COLO668 (cell line): ENCODE data around the gene UBE2D2.
"Not testable (repeated sequence)": the region's sequence is repeated elsewhere in the genome, so short reads cannot be mapped to it uniquely, and the experiment has no call there.

ENCODE experiments used
- DNase-seq: peaks from one replicate; lab custom pipeline; 2025; ENCODE audit not compliant: unreplicated experiment; lab: John Stamatoyannopoulos, UW

UBE2D2 gene

DNA sequence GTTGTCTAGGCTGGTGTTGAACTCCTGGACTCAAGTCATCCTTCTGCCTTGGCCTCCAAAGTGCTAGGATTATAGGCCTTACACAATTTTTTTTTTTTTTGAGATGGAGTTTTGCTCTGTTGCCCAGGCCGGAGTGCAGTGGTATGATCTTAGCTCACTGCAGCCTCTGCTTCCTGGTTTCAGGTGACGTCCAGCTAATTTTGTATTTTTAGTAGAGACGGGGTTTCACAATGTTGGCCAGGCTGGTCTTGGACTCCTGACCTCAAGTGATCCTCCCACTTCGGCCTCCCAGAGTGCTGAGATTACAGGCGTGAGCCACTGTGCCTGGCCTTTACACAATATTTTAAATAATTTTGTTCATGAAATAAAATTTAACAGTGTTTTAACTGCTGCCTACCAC, 21.0 kb downstream of the UBE2D2 start:
- DNase-seq, result not testable (repeated sequence)

- DNase-seq, result no peak
Observed at GRCh38 chr5:139584137-139584536, 23.0 kb downstream of the UBE2D2 start.

GRCh38 chr5:139588116-139588515, 27.0 kb downstream of the UBE2D2 start:
- not testable (repeated sequence) for DNase-seq

GRCh38 chr5:139588962-139589361, 27.8 kb downstream of the UBE2D2 start:
- no peak for DNase-seq

DNA sequence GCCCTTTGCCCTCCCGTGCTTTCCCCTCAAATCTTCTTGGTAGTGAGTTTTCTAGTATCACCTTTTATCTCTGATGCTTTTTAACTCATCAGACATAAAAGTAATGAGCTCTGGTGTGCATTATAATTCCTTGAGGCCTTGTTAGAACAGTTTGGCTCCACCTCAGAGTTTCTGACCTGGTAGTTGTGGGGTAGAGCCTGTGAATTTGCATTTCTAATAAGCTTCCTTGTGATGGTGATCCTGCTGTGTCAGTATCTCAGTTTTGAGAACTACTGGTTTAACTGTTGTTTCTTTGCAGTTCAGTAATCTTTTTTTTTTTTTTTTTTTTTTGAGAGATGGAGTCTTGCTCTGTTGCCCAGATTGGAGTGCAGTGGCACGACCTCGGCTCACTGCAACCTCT, 31.1 kb downstream of the UBE2D2 start:
- DNase-seq, result no peak

GRCh38 chr5:139593076-139593475, 31.9 kb downstream of the UBE2D2 start:
- DNase-seq, result not testable (repeated sequence)

DNA sequence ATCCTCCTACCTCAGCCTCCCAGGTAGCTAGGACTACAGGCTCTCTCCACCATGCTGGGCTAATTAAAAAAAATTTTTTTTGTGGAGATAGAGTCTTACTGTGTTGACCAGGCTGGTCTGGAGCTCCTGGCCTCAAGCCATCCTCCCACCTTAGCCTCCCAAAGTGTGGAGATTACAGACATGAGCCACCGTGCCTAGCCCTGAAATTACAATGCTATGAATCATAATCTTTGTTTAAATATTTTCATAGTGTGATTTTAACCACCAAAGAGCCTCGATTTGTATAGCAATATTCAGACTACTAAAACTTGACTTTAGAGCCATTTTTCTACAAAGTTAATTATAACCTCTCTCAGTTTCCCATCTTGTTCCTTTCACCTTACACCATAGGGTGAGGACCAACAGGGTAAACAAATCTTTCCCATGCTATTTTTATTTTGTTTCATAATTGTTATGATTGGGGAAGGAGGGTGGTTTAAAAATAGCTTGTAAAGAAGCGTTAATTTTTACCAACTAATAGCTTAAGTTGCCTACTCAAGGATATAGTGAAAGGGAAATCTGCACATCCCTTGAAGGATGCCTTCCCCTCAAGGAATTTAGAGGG, 32.7 kb downstream of the UBE2D2 start:
- no peak for DNase-seq

DNA sequence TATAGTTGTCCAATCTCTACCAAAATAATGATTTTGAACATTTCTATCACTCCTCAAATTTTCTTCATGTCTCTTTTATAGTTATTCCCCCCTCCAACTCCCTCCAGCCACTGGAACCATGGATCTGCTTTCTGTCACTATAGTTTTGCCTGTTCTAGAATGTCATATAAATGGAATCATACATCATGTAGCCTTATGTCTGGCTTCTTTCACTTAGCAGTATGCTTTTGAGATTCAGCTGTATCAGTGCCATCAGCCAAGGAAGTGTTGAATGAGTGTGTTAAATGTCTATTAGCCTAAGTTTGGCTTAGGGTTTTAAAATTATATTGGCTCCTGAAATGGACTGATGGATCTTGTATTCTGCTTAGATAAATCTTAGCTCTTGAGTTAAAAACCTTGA, 36.0 kb downstream of the UBE2D2 start:
- no peak for DNase-seq

DNA sequence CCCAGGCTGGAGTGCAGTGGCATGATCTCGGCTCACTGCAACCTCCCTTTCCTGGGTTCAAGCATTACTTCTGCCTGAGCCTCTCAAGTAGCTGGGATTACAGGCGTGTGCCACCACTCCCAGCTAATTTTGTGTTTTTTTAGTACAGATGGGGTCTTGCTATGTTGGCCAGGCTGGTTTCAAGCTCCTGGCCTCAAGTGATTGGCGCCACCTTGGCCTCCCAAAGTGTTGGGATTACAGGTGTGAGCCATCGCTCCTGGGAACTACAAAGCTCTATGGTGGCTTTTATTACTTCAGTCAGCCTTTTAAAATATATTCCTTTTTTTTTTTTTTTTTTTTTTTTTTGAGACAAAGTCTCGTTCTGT, 37.4 kb downstream of the UBE2D2 start:
- not testable (repeated sequence) for DNase-seq

DNA sequence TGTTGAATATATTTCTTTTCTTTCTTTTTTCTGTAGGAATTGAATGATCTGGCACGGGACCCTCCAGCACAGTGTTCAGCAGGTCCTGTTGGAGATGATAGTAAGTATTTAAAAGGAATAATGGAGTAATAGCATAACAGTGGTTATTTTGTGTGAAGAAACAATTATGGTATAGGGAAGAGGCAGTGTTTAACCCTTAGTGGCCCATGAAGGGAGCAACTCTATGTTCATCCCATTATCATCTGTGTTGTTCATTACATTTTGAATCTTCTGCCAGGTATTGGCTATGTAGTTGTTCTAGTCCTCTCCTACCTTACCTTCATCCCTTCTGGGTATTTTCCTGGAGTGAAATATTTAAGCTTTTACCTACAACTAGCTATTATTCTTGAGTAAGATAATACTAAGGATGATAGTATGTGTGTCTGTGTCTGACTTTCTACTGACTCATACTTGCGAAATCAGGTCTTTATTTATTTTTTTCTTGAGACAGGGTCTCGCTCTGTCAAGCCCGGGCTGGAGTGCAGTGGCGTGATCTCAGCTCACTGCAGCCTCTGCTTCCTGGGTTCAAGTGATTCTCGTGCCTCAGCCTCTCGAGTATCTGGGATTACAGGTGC, 39.3 kb downstream of the UBE2D2 start:
- DNase-seq, result no peak

GRCh38 chr5:139601429-139601828, 40.3 kb downstream of the UBE2D2 start:
- no peak for DNase-seq

- not testable (repeated sequence) for DNase-seq
Observed at GRCh38 chr5:139601948-139602347, 40.8 kb downstream of the UBE2D2 start.

DNA sequence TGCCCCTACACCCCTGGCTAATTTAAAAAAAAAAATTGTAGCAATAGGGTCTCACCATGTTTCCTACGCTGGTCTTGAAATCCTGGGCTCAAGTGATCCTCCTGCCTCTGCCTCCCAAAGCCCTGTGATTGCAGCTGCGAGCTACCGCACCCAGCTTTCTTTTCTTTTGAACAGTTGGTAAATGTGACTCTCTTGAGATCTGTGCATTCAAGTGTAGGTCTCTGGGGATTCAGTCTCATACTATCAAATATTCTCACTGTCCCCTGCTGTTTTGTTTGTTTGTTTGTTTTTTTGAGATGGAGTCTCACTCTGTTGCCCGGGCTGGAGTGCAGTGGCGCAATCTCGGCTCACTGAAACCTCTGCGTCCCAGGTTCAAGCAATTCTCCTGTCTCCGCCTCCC, 44.7 kb downstream of the UBE2D2 start:
- DNase-seq, result no peak

GRCh38 chr5:139611703-139612584, 50.8 kb downstream of the UBE2D2 start:
- no peak for DNase-seq

DNA sequence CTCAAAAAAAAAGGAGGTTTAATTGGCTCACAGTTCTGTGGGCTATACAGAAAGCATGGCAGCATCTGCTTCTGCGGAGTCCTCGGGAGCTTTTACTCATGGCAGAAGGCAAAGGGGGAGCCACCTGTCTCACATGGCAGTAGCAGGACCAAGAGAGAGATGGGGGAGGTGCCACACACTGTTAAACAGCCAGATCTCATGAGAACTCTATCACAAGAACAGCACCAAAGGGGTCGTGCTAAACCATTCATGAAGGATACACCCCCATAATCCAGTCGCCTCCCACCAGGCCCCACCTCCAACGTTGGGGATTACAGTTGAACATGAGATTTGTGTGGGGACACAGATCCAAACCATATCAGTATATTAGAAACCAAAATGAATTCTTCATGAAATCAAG, 58.7 kb downstream of the UBE2D2 start:
- no peak for DNase-seq

GRCh38 chr5:139625398-139625797, 64.3 kb downstream of the UBE2D2 start:
- not testable (repeated sequence) for DNase-seq

- DNase-seq, result no peak
Observed at GRCh38 chr5:139630855-139631254, 69.7 kb downstream of the UBE2D2 start.

DNA sequence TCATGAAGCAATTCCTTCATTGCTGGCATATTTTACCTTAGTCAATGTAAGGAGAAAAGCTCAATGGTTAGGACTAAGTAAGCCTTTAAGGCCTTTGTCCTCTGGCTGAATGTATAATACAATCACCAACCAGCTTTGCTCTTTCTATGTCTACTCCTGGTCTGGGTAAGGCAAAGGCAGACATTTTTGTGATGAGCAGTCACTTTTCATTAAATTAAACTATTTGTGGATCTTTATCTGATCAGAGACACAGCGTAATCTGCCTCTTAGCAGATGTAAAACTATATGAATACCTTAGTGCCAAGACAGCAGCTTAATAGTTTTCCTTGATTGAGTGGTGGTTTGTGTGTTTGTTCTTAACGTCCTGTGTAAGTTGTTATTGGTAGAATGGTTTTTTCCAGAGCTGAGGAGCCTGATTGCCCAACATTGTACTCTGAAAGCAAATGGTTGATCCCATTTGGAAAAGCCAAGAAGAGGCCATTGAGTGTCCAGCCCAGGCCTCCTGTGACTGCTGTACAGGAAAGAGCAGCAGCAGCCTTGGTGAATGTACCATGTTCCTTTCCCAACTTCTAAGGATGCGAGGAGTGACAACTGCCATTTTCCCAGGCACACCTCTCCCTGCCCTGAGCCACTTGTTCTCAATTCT, 70.5 kb downstream of the UBE2D2 start:
- no peak for DNase-seq

DNA sequence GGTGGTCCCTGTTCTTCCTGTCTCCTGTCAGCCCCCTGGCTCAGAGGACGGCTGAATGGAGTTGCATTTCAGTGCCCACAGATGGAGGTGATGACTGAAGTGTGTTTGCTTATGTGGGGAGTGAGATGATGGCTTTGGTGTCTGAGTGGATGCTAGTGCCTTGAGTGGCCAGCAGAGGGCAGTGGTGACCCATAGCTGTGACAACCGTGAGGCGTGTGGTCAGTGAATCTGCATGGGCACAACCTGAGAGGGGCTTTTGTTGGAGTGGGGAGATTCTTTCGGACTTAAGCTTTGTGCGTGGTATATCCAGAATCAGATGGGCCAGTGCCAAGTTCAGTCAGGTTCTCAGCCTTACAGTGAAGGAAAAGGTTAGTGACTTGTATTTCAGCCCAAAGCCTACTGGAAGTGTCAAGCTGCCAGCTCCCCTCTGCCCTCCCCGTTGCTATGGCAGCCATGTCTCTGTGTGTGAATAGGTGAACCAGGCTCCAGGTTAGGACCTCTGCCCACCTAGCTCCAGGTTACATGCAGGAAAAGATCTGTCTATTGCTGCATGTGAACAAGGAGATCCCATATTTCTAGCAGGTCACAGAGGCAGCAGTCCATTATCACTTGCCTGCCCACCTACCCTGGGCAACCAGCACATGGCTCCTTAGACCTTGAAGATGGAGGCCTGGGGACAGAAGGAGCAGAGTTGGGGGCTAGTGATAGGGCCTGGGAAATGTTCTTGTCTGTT, 72.3 kb downstream of the UBE2D2 start:
- DNase-seq, result peak; percentile 55

GRCh38 chr5:139634028-139634325, 72.8 kb downstream of the UBE2D2 start:
- DNase-seq, result no peak

DNA sequence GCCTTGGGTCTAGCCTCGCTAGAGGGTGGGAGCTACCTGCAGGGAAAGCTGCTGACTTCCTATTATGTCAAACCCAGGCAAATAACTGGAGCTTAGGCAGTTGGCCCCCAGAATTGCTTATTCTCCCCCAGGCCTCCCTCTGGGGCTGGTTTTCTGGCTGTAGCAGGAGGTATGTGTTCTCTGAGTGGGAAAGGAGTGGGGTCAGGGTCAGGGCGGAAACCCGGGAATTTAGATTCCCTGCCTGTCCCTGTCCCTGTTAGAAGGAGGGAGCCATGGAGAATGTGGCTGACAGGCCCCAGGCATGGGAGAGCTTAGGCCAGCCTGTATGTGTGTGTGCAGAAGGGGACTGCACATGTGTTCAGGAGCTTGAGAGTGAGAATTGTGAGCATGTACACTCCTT, 73.4 kb downstream of the UBE2D2 start:
- DNase-seq, result no peak
